ENCODE measurements around the gene BCAP29.

Gene BCAP29

DNA sequence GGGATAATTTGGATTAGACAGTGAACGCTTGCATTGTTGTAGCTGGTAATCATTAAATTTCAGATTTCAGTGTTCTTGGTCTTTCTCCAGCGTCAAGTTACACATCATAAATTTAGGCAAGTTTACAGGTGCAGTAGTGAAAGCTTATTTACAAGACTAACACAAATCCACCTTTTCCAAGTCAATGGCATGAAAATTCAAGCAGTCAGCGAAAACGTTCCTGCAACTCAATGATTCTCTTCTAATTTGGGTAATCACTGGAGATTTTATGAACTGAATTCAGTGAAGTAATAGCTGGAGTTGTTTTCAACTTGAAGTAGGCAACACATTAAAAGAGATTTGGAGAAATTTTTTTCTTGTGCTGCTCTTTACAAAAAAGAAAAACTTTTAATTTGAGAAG is 17.9 kb downstream of the BCAP29 start:
- H3K27ac ChIP-seq = no peak overlapping the region
- H3K36me3 ChIP-seq (ENCODE audit: insufficient read depth) = no peaks in the 10 kb centered on the region
- no peak overlapping the region for H3K4me2 ChIP-seq
- no peaks in the 10 kb centered on the region for H4K20me1 ChIP-seq (ENCODE audit: insufficient read depth)
- TF ChIP-seq, protein P1, sequence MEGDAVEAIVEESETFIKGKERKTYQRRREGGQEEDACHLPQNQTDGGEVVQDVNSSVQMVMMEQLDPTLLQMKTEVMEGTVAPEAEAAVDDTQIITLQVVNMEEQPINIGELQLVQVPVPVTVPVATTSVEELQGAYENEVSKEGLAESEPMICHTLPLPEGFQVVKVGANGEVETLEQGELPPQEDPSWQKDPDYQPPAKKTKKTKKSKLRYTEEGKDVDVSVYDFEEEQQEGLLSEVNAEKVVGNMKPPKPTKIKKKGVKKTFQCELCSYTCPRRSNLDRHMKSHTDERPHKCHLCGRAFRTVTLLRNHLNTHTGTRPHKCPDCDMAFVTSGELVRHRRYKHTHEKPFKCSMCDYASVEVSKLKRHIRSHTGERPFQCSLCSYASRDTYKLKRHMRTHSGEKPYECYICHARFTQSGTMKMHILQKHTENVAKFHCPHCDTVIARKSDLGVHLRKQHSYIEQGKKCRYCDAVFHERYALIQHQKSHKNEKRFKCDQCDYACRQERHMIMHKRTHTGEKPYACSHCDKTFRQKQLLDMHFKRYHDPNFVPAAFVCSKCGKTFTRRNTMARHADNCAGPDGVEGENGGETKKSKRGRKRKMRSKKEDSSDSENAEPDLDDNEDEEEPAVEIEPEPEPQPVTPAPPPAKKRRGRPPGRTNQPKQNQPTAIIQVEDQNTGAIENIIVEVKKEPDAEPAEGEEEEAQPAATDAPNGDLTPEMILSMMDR (conservative IDR thresholded peaks at IDR 0.05; ENCODE audit: low read depth, low read length) = no peak
- H3K27me3 ChIP-seq (ENCODE audit: insufficient read depth, low read depth) = no peaks in the 10 kb centered on the region
- no peak overlapping the region for H3K4me3 ChIP-seq (IDR thresholded peaks at IDR 0.05; ENCODE audit: insufficient read depth, low read depth, low read length)
- no peaks in the 10 kb centered on the region for H3K79me2 ChIP-seq (ENCODE audit: insufficient read depth, low read depth)
- H3K4me1 ChIP-seq (ENCODE audit: low read depth, poor library complexity, severe bottlenecking) = no peaks in the 10 kb centered on the region
- no peak overlapping the region for H2AFZ ChIP-seq (ENCODE audit: low read depth)
- H3K9ac ChIP-seq = no peak overlapping the region

DNA sequence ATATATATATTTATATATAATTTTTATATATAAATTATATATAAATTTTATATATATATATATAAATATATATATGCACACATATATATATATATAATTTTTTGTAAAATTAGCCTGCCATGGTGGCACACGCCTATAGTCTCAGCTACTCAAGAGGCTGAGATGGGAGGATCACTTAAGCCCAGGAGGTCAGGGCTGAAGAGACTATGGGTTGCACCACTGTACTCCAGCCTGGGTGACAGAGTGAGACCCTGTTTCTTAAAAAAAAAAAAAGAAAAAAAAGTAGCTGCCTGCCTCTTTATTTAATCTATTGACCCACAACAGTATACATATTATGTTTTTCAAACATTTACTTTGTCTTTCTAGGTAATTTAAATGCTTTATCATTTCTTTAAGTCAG is 19.2 kb downstream of the BCAP29 start:
- Histone ChIP-seq H3K79me2 (ENCODE audit: insufficient read depth, low read depth) (no peaks in the 10 kb centered on the region), H3K9ac (no peak overlapping the region), H3K4me1 (ENCODE audit: low read depth, poor library complexity, severe bottlenecking) (no peaks in the 10 kb centered on the region), H3K4me3 (IDR thresholded peaks at IDR 0.05; ENCODE audit: insufficient read depth, low read depth, low read length) (no peak overlapping the region), H3K36me3 (ENCODE audit: insufficient read depth) (no peaks in the 10 kb centered on the region), H3K27ac (no peak overlapping the region), H4K20me1 (ENCODE audit: insufficient read depth) (no peaks in the 10 kb centered on the region), H2AFZ (ENCODE audit: low read depth) (no peak overlapping the region), H3K4me2 (no peak overlapping the region), H3K27me3 (ENCODE audit: insufficient read depth, low read depth) (no peaks in the 10 kb centered on the region)
- TF ChIP-seq, protein P1 (conservative IDR thresholded peaks at IDR 0.05; ENCODE audit: low read depth, low read length) = no peak

DNA sequence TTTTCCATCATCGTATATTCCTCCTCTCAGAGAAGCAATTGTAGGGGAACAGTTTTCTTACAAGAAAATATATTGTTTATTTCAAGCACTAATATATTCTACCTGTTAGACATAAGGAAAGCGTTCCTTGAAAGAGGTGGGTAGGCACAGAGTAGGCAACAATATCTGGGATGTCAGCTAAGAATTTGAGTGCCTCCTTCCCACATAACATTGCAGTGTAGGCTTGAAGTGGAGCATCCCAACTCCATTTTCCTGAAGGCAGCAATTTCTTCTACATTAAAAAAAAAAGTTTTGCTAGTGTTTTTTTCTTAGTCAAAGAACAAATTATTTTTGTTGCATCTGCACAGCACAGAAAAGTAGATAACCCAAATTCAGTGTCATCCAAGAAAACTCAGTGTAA is 20.8 kb downstream of the BCAP29 start:
- H3K79me2 ChIP-seq (ENCODE audit: insufficient read depth, low read depth) = no peaks in the 10 kb centered on the region
- no peak overlapping the region for H3K9ac ChIP-seq
- H2AFZ ChIP-seq (ENCODE audit: low read depth) = no peak overlapping the region
- no peaks in the 10 kb centered on the region for H3K36me3 ChIP-seq (ENCODE audit: insufficient read depth)
- no peaks in the 10 kb centered on the region for H3K4me1 ChIP-seq (ENCODE audit: low read depth, poor library complexity, severe bottlenecking)
- no peak overlapping the region for H3K27ac ChIP-seq
- no peak overlapping the region for H3K4me3 ChIP-seq (IDR thresholded peaks at IDR 0.05; ENCODE audit: insufficient read depth, low read depth, low read length)
- H3K4me2 ChIP-seq = no peak overlapping the region
- TF ChIP-seq, protein P1 (conservative IDR thresholded peaks at IDR 0.05; ENCODE audit: low read depth, low read length) = no peak
- no peaks in the 10 kb centered on the region for H4K20me1 ChIP-seq (ENCODE audit: insufficient read depth)
- H3K27me3 ChIP-seq (ENCODE audit: insufficient read depth, low read depth) = no peaks in the 10 kb centered on the region

DNA sequence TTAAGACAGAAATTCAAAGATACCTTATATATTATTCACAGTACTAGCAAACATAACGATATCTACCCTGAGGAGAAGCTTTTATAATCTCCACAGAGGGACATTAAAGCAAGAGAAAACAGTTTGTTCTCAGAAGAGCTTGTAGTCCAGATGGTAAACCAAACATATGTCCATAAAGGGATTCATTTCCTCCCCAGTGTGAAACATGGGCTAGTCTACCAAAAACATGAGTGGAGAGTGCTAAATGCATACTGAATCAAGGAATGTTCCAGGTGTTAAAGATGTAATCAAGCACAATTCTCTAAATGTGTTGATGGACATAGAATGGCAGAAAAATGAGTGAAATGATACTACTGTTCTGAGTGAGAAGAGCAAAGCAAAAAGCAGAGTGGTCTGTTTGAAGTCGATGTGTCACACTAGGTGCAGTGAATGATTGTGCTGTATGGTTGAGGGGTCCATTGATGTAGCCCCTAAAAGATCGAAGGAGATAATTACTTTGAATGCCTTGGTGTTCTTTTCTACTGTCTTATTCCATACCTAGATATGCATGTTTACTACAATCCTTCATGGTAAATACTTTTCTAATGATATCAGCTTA is 25.3 kb downstream of the BCAP29 start:
- no peak overlapping the region for H3K27ac ChIP-seq
- no peaks in the 10 kb centered on the region for H3K79me2 ChIP-seq (ENCODE audit: insufficient read depth, low read depth)
- TF ChIP-seq, protein P1 (conservative IDR thresholded peaks at IDR 0.05; ENCODE audit: low read depth, low read length) = no peak
- H3K36me3 ChIP-seq (ENCODE audit: insufficient read depth) = no peaks in the 10 kb centered on the region
- no peak overlapping the region for H2AFZ ChIP-seq (ENCODE audit: low read depth)
- no peak overlapping the region for H3K9ac ChIP-seq
- no peak overlapping the region for H3K4me3 ChIP-seq (IDR thresholded peaks at IDR 0.05; ENCODE audit: insufficient read depth, low read depth, low read length)
- H3K4me1 ChIP-seq (ENCODE audit: low read depth, poor library complexity, severe bottlenecking) = no peaks in the 10 kb centered on the region
- H3K27me3 ChIP-seq (ENCODE audit: insufficient read depth, low read depth) = no peaks in the 10 kb centered on the region
- H4K20me1 ChIP-seq (ENCODE audit: insufficient read depth) = no peaks in the 10 kb centered on the region
- H3K4me2 ChIP-seq = no peak overlapping the region
